Panc1 (cell line): ENCODE results near the gene OLIG2.

Source experiments
- POLR2AphosphoS5 ChIP-seq: IDR thresholded peaks from 2 replicates; pipeline ENCODE4 v1.6.1; 2012; ENCODE audit warnings: mild to moderate bottlenecking, low read depth, low read length, moderate library complexity
- TF ChIP-seq, protein P1 (sequence below): fragments of 450-650 bp; IDR thresholded peaks from 2 replicates; pipeline ENCODE4 v1.5.1; 2017; ENCODE audit warnings: mild to moderate bottlenecking

DNA sequence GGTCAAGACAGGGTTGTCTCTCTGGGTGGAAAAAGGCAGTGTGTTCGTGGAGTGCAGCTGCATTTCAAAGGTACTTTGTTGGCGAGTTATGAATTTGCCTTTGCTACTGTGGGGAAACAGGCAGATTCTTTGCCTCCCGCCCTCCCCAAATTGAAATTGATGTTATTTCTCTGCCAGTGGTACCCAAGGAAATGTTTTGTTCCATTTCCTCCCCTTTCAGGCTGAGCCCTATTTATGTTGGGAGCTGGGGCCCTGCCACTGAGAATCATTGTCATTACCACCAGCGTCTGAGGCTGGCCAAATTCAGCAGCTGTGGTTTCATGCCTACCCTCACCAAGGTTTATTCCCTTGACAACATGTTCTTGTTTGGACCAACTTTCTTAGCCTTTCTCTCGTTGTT is 48.5 kb upstream of the OLIG2 start:
- TF ChIP-seq, protein P1, sequence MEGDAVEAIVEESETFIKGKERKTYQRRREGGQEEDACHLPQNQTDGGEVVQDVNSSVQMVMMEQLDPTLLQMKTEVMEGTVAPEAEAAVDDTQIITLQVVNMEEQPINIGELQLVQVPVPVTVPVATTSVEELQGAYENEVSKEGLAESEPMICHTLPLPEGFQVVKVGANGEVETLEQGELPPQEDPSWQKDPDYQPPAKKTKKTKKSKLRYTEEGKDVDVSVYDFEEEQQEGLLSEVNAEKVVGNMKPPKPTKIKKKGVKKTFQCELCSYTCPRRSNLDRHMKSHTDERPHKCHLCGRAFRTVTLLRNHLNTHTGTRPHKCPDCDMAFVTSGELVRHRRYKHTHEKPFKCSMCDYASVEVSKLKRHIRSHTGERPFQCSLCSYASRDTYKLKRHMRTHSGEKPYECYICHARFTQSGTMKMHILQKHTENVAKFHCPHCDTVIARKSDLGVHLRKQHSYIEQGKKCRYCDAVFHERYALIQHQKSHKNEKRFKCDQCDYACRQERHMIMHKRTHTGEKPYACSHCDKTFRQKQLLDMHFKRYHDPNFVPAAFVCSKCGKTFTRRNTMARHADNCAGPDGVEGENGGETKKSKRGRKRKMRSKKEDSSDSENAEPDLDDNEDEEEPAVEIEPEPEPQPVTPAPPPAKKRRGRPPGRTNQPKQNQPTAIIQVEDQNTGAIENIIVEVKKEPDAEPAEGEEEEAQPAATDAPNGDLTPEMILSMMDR: no peak
- TF ChIP-seq POLR2AphosphoS5: no peak
